Hematopoietic multipotent progenitor cell treated with erythropoietin and hydrocortisone succinate and interleukin-3 and kit ligand, for 15 days (in vitro differentiated cells): ENCODE results near the gene TMEM45B.
"Not testable (repeated sequence)": the region's sequence is repeated elsewhere in the genome, so short reads cannot be mapped to it uniquely, and the experiment has no call there.

Source experiments
- DNase-seq: peaks from one replicate; pipeline ENCODE4 v3.0.0-alpha.2; 2015; ENCODE audit warnings: low spot score

The TMEM45B gene

GRCh38 chr11:129852125-129852740, 36.6 kb downstream of the TMEM45B start:
- DNase-seq = no peak

DNA sequence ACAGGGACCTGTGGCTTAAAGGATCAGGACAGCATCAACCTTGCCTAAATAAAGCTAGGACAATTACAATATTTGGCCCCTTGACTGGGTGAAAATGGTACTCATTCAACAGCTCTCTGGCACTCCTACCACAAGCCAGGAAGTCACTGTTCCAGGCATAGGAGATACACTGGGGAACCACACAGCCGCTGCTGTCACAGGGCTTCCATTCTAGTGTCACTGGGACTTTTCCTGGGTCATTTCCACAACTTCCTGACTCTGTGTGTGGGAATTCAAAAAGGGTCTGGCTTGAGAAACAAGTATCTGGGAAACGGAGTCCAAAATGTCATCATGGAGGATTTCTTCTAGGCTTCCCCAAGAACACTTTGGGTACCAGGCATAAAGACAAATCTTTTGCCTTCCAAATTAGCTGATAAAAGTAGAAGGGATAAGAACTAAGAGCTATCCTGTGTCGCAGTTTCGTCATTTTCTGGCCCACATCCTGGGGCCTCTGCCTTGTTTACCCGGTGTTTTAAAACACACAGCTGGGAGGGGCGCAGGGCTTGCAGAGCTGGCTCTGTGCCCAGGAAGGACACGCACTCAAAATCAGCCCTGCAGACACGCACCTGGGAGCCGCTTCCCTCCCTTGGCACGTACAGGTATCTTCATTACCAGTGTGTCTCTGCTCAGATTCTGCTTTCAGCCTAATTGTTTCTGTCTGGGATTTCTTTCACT, 38.0 kb downstream of the TMEM45B start:
- DNase-seq = no peak

DNA sequence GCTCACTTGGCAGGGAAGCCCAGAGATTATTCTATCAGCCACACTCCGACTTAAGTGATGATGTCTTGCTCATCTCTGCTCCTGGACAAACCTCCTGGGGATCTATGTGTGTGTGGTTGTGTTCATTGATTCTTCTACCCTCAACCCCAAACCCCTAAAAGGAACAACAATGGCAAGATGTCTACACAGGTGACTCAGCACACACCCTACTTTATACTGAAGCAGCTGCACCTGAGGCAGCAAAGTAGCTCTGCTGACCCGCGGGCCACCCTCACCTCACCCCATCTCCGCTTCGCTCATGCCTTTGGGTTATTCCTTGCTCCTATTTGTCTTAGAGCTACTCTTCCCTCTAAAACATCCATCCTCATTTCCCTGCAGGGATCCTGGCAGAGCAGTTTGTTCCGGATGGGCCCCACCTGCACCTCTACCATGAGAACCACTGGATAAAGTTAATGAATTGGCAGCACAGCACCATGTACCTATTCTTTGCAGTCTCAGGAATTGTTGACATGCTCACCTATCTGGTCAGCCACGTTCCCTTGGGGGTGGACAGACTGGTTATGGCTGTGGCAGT, 38.7 kb downstream of the TMEM45B start:
- DNase-seq = no peak

GRCh38 chr11:129855086-129855485, 39.4 kb downstream of the TMEM45B start:
- no peak for DNase-seq

GRCh38 chr11:129856036-129856435, 40.4 kb downstream of the TMEM45B start:
- no peak for DNase-seq

GRCh38 chr11:129861702-129862522, 46.3 kb downstream of the TMEM45B start:
- DNase-seq = no peak

- no peak for DNase-seq
These were observed 49.2 kb downstream of the TMEM45B start for GRCh38 chr11:129864811-129865210.

DNA sequence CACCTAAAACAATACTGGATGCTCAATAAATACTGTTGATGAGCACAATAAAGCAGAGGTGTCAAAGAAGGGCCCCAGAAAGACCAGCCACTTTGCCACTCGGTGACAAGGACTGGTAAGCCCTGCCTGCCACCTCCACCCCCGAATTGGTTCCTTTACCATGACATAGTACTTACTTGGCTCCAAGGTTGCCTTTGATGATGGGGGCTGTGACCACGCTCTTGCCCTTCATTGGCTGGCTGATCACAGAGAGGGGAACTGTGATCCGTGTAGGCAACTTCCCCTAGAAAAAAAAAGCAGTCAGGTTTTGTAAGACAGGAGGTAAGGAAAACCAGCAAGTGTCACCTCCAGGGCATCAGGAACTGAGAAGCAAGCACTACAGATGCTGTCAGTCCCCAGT, 50.1 kb downstream of the TMEM45B start:
- no peak for DNase-seq

DNA sequence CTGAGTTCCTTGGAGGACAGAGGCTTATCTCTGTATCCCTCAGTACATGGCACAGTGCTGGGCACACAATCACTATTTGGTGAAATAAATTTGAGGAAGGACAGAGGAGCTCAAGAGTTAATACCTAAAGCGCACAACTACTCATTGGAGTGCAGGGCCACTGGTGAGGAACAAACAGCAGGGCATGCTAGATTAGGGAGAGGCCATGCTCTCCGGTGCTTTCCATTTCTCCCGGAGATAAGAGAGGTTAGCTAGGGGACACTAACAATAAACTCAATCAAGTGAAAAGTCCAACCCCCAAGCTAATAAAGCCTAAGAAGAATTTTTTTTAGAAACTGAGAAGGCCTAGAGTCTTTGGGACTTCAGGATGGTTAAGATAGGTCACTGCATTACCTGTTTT, 50.7 kb downstream of the TMEM45B start:
- no peak for DNase-seq

- not testable (repeated sequence) for DNase-seq
These were observed 53.0 kb downstream of the TMEM45B start for GRCh38 chr11:129868626-129869025.

DNA sequence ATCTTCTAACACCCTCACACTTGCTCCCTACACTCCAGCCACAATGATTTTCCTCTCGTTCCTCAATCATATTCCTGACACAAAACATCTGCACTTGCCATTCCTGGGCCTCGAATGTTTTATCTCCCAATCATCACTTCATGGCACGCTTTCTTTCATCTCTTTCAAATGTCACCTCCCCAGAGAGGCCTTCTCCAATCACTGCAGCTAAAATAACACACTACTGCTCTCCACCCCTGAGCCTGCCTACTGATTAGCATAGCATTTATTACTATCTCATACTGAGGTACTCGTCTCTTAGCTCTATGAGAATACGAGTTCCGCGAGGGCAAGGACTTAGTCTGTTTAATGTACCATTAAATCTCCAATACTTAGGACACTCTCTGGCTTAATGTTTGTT, 56.3 kb downstream of the TMEM45B start:
- DNase-seq = no peak

DNA sequence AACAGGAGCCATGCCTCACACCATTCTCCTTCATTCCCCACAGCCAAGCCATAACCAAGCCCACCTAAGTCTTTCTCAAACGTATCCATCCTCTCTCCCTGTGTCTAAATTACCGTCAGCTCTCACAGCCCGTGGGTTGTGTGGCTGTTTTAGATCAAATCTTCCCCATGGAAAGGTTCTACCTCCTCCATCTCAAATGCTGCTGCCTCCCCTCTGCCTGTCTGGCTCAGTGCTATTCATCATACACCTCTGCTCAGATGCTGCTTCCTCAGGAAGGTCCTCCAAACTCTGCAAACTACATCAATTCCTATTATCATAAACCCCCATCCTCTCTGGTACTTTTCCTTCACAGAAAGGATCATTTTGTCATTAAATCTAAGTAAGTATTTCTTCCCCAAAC, 64.7 kb downstream of the TMEM45B start:
- no peak for DNase-seq

DNA sequence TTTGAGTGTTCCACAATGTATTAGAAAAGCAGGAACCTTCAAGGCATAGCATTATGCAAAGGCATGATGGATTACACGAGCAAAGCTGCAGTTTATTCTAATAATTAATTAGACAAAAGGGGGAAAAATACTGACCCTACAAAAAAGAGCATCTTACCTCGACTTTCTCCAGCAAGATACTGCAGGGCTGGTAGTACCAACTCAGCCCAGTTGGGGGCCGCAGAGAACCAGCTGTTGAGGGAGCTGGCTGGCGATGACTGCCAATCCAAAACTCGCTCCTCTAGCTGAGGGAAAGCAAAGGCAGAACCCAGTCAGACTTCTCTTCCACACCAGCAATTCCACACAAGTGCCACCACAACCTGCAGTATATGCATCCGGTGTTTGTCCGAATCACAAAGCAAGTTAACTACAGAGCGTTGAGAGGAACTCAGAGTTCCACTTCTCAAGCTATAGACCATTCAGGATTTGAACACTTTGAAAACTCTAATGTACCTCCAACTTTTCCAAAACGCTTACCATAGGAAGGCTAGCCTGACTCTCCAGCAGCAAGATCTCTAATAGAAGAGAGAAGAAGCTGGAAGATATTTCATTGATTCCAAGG, 66.0 kb downstream of the TMEM45B start:
- DNase-seq = peak; percentile 27

DNA sequence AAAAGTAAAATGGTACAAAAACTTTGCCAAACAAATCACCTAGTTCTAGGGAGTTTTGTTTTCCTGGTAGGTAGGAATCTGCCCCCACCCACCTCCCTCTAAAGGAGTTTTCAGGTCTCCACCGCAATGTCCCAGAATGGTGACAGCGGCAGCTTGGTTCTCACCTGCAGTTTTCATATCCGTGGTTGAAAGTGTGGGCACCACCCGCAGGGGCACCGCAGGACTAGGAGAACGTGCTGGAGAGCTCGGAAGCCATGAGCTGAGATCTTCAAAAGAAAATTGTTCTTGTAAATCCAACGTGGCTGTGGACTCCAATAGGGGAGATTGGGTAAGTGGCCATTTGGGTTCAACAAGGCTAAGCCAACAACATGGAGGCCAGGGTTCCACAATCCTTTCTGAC, 68.9 kb downstream of the TMEM45B start:
- DNase-seq = no peak

DNA sequence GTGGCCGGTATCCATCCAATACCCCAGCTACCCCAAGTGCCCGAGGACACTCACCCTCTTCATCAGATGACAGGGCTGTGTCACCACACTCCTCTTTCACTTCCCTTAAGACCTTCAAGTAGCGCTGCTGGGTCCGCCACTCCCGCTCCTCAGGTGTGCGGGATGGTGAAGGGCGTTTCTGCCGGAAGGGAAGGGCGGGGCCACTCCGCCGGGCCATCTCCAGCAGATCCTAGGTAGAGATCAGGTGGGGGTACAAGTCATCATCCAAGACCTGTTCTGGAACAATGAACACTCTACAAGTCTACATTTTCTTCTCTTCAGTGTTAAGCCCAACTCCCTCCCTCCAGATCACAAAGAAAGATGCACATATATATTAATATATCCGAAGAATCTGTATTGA, 69.7 kb downstream of the TMEM45B start:
- no peak for DNase-seq

DNA sequence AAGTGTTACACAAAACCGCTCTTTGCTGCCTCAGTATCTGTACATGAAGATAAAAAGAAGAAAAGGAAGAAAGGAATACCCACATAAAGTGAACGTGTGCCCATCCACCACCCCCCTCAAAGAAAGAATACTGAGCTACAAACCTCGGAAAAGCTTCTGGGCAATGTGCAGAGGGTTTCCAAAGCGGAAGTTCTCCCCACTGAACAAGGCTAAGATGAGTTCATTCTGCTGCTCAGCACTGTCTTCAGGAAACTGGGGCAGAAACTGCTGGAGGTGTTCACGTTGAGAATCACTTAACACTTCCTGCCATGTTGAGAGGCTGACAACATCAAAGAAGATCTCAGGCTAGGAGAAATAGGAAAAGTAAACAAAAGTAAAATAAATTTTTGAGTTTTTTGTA, 72.8 kb downstream of the TMEM45B start:
- no peak for DNase-seq

DNA sequence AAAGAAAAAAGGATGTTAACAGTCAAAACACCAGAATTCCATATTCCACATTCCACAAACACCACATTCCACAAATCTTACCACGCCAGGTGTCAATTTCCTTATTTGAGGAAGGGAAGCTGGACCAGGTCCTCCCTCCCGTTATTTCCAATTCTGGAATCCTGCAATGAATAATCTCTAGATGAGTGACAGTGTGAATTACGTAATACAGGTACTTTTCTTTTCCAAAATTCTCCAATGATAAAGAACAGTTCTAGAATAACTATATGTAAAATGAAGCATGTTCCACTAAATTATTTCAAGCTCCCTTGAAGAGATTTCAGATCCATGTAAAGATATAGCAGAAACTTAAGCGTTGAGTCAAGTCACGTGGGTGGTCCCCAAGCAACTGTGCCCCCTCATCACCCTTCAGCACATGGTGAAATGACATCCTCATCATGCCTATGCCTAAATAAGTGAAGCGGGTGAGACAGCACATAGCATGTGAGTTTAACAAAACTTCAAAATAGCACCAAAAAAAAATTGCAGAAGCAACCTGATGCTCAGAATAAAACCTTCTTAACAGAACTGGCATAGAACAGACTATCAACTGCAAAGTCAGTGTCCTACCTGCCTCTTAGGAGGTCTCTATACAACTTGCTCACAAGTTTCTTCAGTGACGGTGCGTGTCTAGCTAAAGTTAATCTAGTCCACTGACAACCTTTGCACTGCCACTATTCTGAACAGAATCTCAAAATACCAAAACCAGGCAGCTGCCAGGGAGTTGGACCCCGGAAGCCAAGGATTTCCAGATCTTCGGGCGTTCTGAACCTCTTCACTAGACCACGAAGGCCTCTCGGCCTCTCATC, 78.9 kb downstream of the TMEM45B start:
- DNase-seq = peak; percentile 33

GRCh38 chr11:129895126-129896041, 79.7 kb downstream of the TMEM45B start, which contains the start of gene NFRKB:
NFRKB (minus strand) TSS chr11:129895578; CDS start chr11:129892849, 2,729 bp downstream.
- DNase-seq = peak; percentile 86

DNA sequence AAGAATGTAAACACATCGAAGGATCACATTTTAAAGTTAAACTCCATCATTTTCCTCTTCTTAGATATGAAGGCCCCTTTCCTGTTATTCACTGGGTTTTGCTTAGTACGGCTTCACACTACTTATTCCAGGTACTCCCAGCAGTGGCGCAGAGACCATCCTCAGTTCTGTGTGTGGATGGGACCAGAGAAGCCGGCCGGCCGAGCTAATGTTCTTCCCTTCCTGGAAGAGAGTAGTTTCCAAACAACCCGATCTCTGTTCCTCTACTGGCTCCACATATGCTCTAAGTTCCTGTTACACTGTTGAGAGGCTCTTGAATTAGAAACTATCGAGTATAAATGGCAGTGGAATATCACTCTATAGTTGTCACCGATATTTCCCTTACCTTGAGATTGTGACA, 80.4 kb downstream of the TMEM45B start:
- no peak for DNase-seq

- DNase-seq = no peak
These were observed 89.8 kb downstream of the TMEM45B start for GRCh38 chr11:129905402-129905801.
